SK-N-SH (cell line): Measurements from ENCODE around the gene CYTL1.

Experiments used
- EZH2phosphoT487 ChIP-seq: fragments of 200-600 bp; sonication (generic); IDR thresholded peaks from 2 replicates; pipeline ENCODE4 v1.6.1; 2017; ENCODE audit warnings: low read depth, mixed run types, mild to moderate bottlenecking, antibody characterized with exemption, moderate library complexity, borderline replicate concordance
- FOXJ3 ChIP-seq: sonication (generic); formaldehyde crosslinking; IDR thresholded peaks from 2 replicates; pipeline ENCODE4 v1.5.1; 2020; ENCODE audit warnings: mild to moderate bottlenecking, missing genetic modification reagents
- GABPA ChIP-seq: IDR thresholded peaks from 2 replicates; pipeline ENCODE4 v1.4.0; 2012; ENCODE audit warnings: low read depth, mild to moderate bottlenecking
- MAX ChIP-seq: IDR thresholded peaks from 2 replicates; pipeline ENCODE4 v1.4.0; 2012; ENCODE audit warnings: low read depth
- MEF2A ChIP-seq: IDR thresholded peaks from 2 replicates; pipeline ENCODE4 v1.4.0; 2012; ENCODE audit warnings: low read depth, borderline replicate concordance
- NRF1 ChIP-seq: IDR thresholded peaks from 2 replicates; pipeline ENCODE4 v1.6.1; 2012; ENCODE audit warnings: low read depth, mild to moderate bottlenecking, low read length
- POLR2AphosphoS5 ChIP-seq: IDR thresholded peaks from 2 replicates; pipeline ENCODE4 v1.6.1; 2012; ENCODE audit warnings: low read depth, low read length
- RAD21 ChIP-seq: IDR thresholded peaks from 2 replicates; pipeline ENCODE4 v1.6.1; 2012; ENCODE audit warnings: mild to moderate bottlenecking, low read length
- USF2 ChIP-seq: fragments of 150-350 bp; IDR thresholded peaks from 2 replicates; pipeline ENCODE4 v1.6.1; 2017; ENCODE audit warnings: antibody characterized with exemption, low read length, low read depth, borderline replicate concordance
- YY1 ChIP-seq: IDR thresholded peaks from 2 replicates; pipeline ENCODE4 v1.4.0; 2012; ENCODE audit warnings: low read depth, mild to moderate bottlenecking
- TF ChIP-seq, protein P1 (sequence below): fragments of 200-600 bp; sonication (generic); IDR thresholded peaks from 2 replicates; pipeline ENCODE4 v1.6.1; 2017; ENCODE audit warnings: antibody characterized with exemption, mild to moderate bottlenecking, moderate library complexity

DNA sequence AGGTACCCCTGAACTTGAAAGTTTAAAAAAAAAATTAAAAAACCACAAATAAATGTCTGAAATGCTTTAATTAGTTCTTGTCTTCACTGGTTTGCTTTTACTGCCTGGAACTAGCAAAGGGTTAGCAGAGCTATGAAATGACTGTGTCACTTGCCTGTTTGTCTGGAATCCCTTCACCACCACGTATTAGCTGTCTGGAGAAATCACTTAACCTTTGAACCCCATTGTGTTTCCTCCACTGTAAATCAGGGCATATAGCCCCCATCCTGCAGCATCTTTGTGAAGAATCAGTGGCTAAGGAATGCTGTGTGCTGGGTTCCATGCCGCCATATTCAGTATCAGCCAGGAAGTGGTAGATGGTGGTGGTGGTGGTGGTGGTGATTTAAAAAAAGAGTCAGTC lies 6.3 kb downstream of the CYTL1 start:
- TF ChIP-seq FOXJ3 (CRISPR knock-in tag) (no peak), YY1 (no peak), USF2 (no peak), POLR2AphosphoS5 (no peak), GABPA (no peak), MEF2A (no peak), MAX (no peak), EZH2phosphoT487 (no peak), NRF1 (no peak), RAD21 (no peak)
- TF ChIP-seq, protein P1, sequence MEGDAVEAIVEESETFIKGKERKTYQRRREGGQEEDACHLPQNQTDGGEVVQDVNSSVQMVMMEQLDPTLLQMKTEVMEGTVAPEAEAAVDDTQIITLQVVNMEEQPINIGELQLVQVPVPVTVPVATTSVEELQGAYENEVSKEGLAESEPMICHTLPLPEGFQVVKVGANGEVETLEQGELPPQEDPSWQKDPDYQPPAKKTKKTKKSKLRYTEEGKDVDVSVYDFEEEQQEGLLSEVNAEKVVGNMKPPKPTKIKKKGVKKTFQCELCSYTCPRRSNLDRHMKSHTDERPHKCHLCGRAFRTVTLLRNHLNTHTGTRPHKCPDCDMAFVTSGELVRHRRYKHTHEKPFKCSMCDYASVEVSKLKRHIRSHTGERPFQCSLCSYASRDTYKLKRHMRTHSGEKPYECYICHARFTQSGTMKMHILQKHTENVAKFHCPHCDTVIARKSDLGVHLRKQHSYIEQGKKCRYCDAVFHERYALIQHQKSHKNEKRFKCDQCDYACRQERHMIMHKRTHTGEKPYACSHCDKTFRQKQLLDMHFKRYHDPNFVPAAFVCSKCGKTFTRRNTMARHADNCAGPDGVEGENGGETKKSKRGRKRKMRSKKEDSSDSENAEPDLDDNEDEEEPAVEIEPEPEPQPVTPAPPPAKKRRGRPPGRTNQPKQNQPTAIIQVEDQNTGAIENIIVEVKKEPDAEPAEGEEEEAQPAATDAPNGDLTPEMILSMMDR = no peak
